GM21576 (cell line): ENCODE results near the gene SH3PXD2A.

ENCODE experiments used
- ATAC-seq: cut with Tn5 transposase; IDR thresholded peaks from one replicate; pipeline ENCODE4 v1.9.1; 2021; ENCODE audit warnings: mild to moderate bottlenecking, moderate library complexity; ENCODE audit not compliant: unreplicated experiment

Gene SH3PXD2A

GRCh38 chr10:103879831-103880230, 24.5 kb upstream of the SH3PXD2A start:
- no peak for ATAC-seq

GRCh38 chr10:103879409-103879808, 24.0 kb upstream of the SH3PXD2A start:
- ATAC-seq: no peak

GRCh38 chr10:103877861-103878260, 22.5 kb upstream of the SH3PXD2A start:
- no peak for ATAC-seq

- ATAC-seq: no peak
Observed at GRCh38 chr10:103876155-103876554, 20.8 kb upstream of the SH3PXD2A start.

GRCh38 chr10:103874730-103875129, 19.4 kb upstream of the SH3PXD2A start:
- ATAC-seq: no peak

GRCh38 chr10:103872137-103872931, 17.0 kb upstream of the SH3PXD2A start:
- ATAC-seq: no peak

GRCh38 chr10:103871006-103871405, 15.6 kb upstream of the SH3PXD2A start:
- ATAC-seq: no peak

GRCh38 chr10:103870516-103870915, 15.1 kb upstream of the SH3PXD2A start:
- ATAC-seq: no peak

- no peak for ATAC-seq
Observed at GRCh38 chr10:103869336-103869735, 14.0 kb upstream of the SH3PXD2A start.

GRCh38 chr10:103868200-103868599, 12.8 kb upstream of the SH3PXD2A start:
- no peak for ATAC-seq

GRCh38 chr10:103861505-103861904, 6.1 kb upstream of the SH3PXD2A start:
- no peak for ATAC-seq

- ATAC-seq: peak; percentile 77
Observed at GRCh38 chr10:103859161-103860086, 4.0 kb upstream of the SH3PXD2A start.

GRCh38 chr10:103858360-103858759, 3.0 kb upstream of the SH3PXD2A start:
- no peak for ATAC-seq

GRCh38 chr10:103856797-103857170, 1.4 kb upstream of the SH3PXD2A start:
- no peak for ATAC-seq

- ATAC-seq: no peak
Observed at GRCh38 chr10:103855852-103856796, 748 bp upstream of the SH3PXD2A start.

GRCh38 chr10:103854686-103855391, 537 bp downstream of the SH3PXD2A start:
- no peak for ATAC-seq

GRCh38 chr10:103854265-103854685, 1.1 kb downstream of the SH3PXD2A start:
- ATAC-seq: no peak

- no peak for ATAC-seq
Observed at GRCh38 chr10:103853428-103854264, 1.7 kb downstream of the SH3PXD2A start.

- no peak for ATAC-seq
Observed at GRCh38 chr10:103852856-103853255, 2.5 kb downstream of the SH3PXD2A start.
